ENCODE results near the gene TYW5. TPM values are rescaled to one million over a fixed set of nuclear protein-coding genes. Genes with fewer than 3 reads are reported as not detected.

TYW5 gene
- total RNA-seq, 1 donor = 7.6 TPM

- Histone ChIP-seq H2AFZ (ENCODE audit: low read length) (peak overlapping the region; percentile 81), H3K4me2 (ENCODE audit: insufficient read depth, low read length) (no peak overlapping the region), H3K9me3 (ENCODE audit: low read depth, low read length) (no peaks in the 10 kb centered on the region), H3K4me1 (ENCODE audit: insufficient read depth, low read length) (peaks cover 10% of the 10 kb centered on the region), H3K79me2 (ENCODE audit: insufficient read depth, low read length) (no peaks in the 10 kb centered on the region), H3K27me3 (ENCODE audit: insufficient read depth, low read length) (no peaks in the 10 kb centered on the region), H3K27ac (ENCODE audit: low read depth, low read length) (no peak overlapping the region), H3K36me3 (ENCODE audit: insufficient read depth, low read length) (no peaks in the 10 kb centered on the region), H3K4me3 (ENCODE audit: insufficient read depth, low read length) (no peak overlapping the region), H4K20me1 (ENCODE audit: insufficient read depth, low read length) (no peaks in the 10 kb centered on the region)
- TF ChIP-seq, protein P1, sequence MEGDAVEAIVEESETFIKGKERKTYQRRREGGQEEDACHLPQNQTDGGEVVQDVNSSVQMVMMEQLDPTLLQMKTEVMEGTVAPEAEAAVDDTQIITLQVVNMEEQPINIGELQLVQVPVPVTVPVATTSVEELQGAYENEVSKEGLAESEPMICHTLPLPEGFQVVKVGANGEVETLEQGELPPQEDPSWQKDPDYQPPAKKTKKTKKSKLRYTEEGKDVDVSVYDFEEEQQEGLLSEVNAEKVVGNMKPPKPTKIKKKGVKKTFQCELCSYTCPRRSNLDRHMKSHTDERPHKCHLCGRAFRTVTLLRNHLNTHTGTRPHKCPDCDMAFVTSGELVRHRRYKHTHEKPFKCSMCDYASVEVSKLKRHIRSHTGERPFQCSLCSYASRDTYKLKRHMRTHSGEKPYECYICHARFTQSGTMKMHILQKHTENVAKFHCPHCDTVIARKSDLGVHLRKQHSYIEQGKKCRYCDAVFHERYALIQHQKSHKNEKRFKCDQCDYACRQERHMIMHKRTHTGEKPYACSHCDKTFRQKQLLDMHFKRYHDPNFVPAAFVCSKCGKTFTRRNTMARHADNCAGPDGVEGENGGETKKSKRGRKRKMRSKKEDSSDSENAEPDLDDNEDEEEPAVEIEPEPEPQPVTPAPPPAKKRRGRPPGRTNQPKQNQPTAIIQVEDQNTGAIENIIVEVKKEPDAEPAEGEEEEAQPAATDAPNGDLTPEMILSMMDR (IDR thresholded peaks at IDR 0.05; ENCODE audit: extremely low read depth, low read depth, low read length) = peak; percentile 88
- peak; percentile 72 for DNase-seq (ENCODE audit: insufficient read length, low spot score, missing footprints)
Measured at GRCh38 chr2:199985625-199986207, 30.4 kb upstream of the TYW5 start.

GRCh38 chr2:199984755-199985154, 29.5 kb upstream of the TYW5 start:
- Histone ChIP-seq H3K4me2 (ENCODE audit: insufficient read depth, low read length) (no peak overlapping the region), H3K27me3 (ENCODE audit: insufficient read depth, low read length) (no peaks in the 10 kb centered on the region), H3K27ac (ENCODE audit: low read depth, low read length) (no peak overlapping the region), H3K9me3 (ENCODE audit: low read depth, low read length) (no peaks in the 10 kb centered on the region), H3K4me1 (ENCODE audit: insufficient read depth, low read length) (peaks cover 13% of the 10 kb centered on the region), H4K20me1 (ENCODE audit: insufficient read depth, low read length) (no peaks in the 10 kb centered on the region), H3K36me3 (ENCODE audit: insufficient read depth, low read length) (no peaks in the 10 kb centered on the region), H3K79me2 (ENCODE audit: insufficient read depth, low read length) (no peaks in the 10 kb centered on the region), H3K4me3 (ENCODE audit: insufficient read depth, low read length) (no peak overlapping the region), H2AFZ (ENCODE audit: low read length) (no peak overlapping the region)
- TF ChIP-seq, protein P1 (IDR thresholded peaks at IDR 0.05; ENCODE audit: extremely low read depth, low read depth, low read length) = no peak
- no peak for DNase-seq (ENCODE audit: insufficient read length, low spot score, missing footprints)

- Histone ChIP-seq H3K27ac (ENCODE audit: low read depth, low read length) (no peak overlapping the region), H3K36me3 (ENCODE audit: insufficient read depth, low read length) (no peaks in the 10 kb centered on the region), H3K4me1 (ENCODE audit: insufficient read depth, low read length) (peaks cover 19% of the 10 kb centered on the region), H3K9me3 (ENCODE audit: low read depth, low read length) (no peaks in the 10 kb centered on the region), H4K20me1 (ENCODE audit: insufficient read depth, low read length) (no peaks in the 10 kb centered on the region), H2AFZ (ENCODE audit: low read length) (no peak overlapping the region), H3K4me2 (ENCODE audit: insufficient read depth, low read length) (no peak overlapping the region), H3K27me3 (ENCODE audit: insufficient read depth, low read length) (no peaks in the 10 kb centered on the region), H3K79me2 (ENCODE audit: insufficient read depth, low read length) (no peaks in the 10 kb centered on the region), H3K4me3 (ENCODE audit: insufficient read depth, low read length) (no peak overlapping the region)
- TF ChIP-seq, protein P1 (IDR thresholded peaks at IDR 0.05; ENCODE audit: extremely low read depth, low read depth, low read length) = no peak
- DNase-seq (ENCODE audit: insufficient read length, low spot score, missing footprints) = no peak
Measured at GRCh38 chr2:199984159-199984558, 28.9 kb upstream of the TYW5 start.

DNA sequence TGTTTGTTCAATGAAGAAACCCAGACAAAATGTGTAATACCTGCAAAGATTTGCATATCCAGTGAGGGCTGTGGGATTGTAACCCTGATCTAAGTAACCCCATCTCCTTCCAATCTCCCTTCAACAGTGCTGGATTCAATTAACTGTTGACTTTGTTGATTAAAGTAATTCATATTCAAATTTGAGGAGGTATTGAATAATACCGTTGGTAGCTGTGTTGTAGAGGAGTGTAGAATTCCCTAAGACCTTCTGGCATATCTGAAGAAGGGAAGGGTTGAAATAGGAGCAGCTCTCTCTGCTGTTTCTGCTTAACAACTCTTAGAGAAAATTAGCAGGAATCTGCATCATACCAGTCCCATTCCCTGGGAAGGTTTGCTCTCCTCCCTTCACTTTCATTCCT, 28.2 kb upstream of the TYW5 start:
- H3K4me1 ChIP-seq (ENCODE audit: insufficient read depth, low read length) = peaks cover 25% of the 10 kb centered on the region
- no peaks in the 10 kb centered on the region for H3K36me3 ChIP-seq (ENCODE audit: insufficient read depth, low read length)
- H3K27me3 ChIP-seq (ENCODE audit: insufficient read depth, low read length) = no peaks in the 10 kb centered on the region
- H3K27ac ChIP-seq (ENCODE audit: low read depth, low read length) = no peak overlapping the region
- no peak overlapping the region for H3K4me3 ChIP-seq (ENCODE audit: insufficient read depth, low read length)
- DNase-seq (ENCODE audit: insufficient read length, low spot score, missing footprints) = no peak
- TF ChIP-seq, protein P1 (IDR thresholded peaks at IDR 0.05; ENCODE audit: extremely low read depth, low read depth, low read length) = no peak
- no peaks in the 10 kb centered on the region for H3K9me3 ChIP-seq (ENCODE audit: low read depth, low read length)
- H3K79me2 ChIP-seq (ENCODE audit: insufficient read depth, low read length) = no peaks in the 10 kb centered on the region
- no peaks in the 10 kb centered on the region for H4K20me1 ChIP-seq (ENCODE audit: insufficient read depth, low read length)
- H3K4me2 ChIP-seq (ENCODE audit: insufficient read depth, low read length) = no peak overlapping the region
- H2AFZ ChIP-seq (ENCODE audit: low read length) = no peak overlapping the region

Data from osteoblast (primary cell).